Esophagus muscularis mucosa (tissue), 3 donors: Measurements from ENCODE around the gene CCNQ.

ENCODE experiments used
- POLR2AphosphoS5 ChIP-seq, 2 donors: sonication (generic); formaldehyde crosslinking; IDR thresholded peaks; one replicate each; pipeline ENCODE4 v1.6.1; 2017; ENCODE audit warnings: antibody characterized with exemption in 2 of 2
- TF ChIP-seq, protein P1 (sequence below), 3 experiments: fragments of 200-600 bp in 2 of 3; fragments of 450-650 bp in 1 of 3; sonication (generic) in 2 of 3; IDR thresholded peaks; one replicate each; pipeline ENCODE4 v1.5.1; 2017 to 2019; ENCODE audit warnings: antibody characterized with exemption in 3 of 3, mild to moderate bottlenecking in 2 of 3, moderate library complexity in 1 of 3

DNA sequence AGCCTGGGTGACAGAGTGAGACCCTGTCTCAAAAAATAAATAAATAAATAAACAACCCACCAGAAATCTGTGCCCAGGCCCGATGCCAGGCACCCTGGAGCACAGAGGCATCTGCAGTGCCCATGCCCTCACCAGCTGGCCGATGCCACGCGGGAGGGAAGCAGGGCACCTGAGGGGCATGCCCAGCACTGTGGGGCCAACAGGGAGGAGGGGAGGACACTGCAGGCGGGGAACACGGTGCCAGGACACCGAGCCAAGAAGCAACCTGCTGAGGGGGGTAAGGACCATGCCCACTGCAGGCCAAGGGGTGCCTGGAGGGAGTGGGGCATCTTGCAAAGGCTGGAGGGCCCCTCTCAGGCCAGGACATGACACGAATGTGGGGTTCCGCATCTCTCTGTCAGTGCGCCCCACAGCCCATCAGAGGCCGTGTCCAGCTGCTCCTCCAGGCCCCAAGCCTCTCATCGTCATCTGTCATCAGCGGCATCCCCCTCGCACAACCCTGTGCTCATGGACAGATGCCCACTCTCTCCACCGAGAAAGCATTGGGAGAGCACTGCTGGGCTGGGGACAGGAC is 34.8 kb upstream of the CCNQ start:
- no peak for TF ChIP-seq POLR2AphosphoS5 (IDR thresholded peaks at IDR 0.05)
- TF ChIP-seq, protein P1, sequence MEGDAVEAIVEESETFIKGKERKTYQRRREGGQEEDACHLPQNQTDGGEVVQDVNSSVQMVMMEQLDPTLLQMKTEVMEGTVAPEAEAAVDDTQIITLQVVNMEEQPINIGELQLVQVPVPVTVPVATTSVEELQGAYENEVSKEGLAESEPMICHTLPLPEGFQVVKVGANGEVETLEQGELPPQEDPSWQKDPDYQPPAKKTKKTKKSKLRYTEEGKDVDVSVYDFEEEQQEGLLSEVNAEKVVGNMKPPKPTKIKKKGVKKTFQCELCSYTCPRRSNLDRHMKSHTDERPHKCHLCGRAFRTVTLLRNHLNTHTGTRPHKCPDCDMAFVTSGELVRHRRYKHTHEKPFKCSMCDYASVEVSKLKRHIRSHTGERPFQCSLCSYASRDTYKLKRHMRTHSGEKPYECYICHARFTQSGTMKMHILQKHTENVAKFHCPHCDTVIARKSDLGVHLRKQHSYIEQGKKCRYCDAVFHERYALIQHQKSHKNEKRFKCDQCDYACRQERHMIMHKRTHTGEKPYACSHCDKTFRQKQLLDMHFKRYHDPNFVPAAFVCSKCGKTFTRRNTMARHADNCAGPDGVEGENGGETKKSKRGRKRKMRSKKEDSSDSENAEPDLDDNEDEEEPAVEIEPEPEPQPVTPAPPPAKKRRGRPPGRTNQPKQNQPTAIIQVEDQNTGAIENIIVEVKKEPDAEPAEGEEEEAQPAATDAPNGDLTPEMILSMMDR (IDR thresholded peaks at IDR 0.05), result no peak
